HG02885 (cell line): ENCODE results near the gene CACNA1B.
"Not testable (repeated sequence)": the region's sequence is repeated elsewhere in the genome, so short reads cannot be mapped to it uniquely, and the experiment has no call there.

Experiments used
- ATAC-seq: cut with Tn5 transposase; IDR thresholded peaks from one replicate; pipeline ENCODE4 v1.9.1; 2021; ENCODE audit warnings: mild to moderate bottlenecking; ENCODE audit not compliant: unreplicated experiment, poor library complexity

The CACNA1B gene

DNA sequence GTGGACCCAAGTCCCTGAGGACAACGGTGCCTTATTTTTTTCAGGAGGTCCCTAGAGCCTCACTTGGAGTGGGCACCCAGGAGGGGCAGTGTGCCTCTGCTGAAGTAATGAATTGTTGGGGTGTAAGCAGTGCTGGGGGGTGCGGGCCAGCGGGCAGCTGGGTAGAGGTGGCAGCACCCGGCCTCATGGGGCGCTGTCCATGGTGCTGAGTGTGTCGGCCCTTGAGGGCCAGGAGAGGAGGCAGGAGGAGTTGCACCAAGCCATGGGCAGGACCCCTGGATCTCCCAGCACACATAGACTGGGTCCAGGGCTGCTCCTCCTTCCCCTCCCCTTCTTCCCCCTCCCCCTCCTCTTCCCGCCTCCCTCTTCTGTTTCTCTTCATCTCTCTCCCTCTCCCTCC lies 7.0 kb downstream of the CACNA1B start:
- not testable (repeated sequence) for ATAC-seq

DNA sequence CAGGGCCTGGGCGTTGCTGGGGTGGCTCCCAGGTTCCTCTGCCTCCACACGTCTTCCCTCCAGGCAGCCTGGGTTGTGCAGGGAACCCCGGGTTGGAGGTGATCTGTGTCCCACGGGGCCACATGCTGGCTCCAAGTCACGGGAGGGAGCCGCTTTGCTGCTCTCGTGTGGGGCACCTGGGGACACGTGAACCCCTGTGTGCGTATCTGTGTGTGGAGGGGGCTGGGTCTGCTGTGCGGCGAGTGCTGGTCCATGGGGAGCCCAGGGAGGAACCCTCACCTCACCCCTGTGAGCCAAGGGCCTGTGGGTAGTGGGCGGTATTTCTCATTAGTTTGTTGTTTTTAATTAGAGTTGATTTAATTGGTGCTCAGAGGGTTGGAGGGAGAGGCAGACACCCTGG lies 7.5 kb downstream of the CACNA1B start:
- ATAC-seq: not testable (repeated sequence)

DNA sequence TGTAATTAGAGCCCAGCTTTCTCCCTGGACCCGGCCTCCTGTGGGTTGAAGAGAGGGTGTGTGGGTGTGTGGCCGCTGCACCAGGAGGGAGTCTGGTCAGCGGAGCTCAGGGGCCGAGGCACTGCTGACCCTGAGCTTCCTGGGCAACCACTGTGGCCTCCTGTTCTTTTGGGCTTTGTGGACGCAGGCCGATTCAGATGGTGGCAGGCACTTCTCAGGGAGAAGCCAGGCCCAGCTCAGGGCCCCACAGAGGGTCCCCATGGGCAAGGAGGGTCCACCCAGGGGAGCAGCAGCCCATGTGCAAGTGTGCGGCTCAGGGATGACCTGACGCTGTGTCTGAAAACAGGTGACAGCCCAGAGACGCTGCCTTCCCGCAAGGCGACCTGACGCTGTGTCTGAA lies 11.0 kb downstream of the CACNA1B start:
- ATAC-seq: not testable (repeated sequence)

DNA sequence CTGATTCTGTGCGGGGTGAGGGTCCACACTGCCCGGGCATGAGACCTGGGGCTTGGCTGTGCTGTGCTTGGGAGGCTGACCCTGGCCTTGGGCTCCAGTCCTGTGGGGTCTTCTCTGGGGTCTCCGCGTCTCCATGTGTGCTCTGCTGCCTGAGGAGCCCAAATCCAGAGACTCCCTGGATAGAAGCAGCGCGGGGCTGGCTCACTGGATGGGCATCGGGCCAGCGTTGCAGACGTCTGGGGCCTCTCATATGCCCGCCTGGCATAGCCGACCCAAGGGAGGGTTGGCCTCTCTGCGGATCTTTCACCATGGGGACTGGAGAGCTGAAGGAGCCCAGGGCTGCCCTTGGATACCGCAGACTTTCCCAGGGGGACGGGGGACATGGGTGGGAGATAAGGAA lies 12.4 kb downstream of the CACNA1B start:
- not testable (repeated sequence) for ATAC-seq

DNA sequence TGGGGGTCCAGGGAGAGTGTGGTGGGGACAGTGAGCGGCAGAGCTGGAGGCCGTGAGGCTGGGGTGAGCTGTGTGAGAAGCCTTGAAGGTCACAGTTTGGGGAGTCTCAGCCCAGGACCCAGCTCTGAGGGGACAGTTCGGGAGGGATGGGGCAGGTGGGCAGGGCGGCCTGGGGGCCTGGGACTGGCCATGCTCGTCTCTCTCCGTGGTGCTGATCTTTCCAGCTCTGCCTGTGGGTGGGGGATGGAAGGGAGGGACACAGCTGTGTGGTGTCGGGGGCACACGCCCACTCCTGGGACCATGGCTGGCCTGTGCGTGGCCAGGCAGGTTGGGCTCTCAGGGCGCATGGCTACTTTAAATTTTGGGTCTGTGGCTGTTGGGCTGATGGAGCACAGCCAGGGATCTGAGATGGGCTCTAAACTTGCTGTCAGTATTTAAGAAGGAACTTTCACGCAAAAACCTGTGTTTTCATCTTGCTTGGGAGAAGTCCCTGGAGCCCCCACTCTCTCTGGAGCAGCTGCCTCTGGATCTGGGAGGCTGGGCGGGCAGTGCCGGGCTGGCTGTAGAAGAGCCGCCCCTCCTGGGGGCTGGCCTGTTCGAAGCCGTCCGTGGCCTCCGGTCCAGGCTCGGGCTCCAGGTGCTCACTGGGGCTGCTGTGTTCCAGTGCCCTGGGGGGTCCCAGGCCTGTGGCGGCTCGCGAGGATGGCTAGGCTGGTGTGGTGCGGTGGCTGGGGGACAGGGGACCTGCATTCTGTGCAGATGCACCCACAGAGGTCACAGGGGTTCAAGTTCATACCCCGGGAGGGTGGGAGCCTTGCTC lies 13.4 kb downstream of the CACNA1B start:
- ATAC-seq: not testable (repeated sequence)

DNA sequence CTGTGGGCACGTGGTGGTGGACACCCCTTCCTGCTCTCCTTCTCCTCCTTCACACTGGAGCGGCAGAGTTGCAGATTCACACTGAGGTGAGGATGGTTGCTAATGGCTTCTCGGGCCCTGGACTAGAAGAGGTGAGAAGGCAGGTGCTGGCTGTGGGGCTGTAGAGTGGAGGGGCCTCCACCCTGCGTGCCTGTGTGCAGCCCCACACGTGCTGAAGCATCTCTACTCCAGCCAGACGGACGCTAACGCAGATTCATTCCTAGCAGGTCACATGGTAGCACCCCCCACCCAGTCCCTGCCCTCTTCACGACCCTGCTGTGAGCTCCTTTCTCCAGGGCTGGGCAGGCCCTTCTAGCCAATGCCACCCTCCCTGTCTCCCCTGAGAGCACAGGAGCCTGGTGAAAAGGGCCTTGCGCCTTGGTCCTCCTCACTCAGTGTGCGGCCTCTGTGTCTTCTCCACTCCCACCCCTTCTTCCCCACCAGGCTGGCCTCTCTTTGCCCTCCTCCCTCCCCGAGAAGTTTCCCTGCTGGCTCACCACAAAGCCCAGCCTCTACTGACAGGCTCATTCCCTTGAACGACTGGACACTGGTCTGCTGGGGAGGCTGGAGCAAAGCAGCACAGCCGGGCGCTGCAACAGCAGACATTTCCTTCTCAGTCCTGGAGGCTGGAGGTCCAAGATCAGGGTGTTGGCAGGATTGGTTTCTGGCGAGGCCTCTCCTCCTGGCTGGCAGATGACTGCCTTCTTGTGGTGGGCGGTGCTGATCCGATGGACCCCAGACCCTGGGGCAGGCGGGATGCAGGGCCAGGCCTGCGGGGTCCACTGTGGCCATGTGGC lies 14.2 kb downstream of the CACNA1B start:
- ATAC-seq: no peak

DNA sequence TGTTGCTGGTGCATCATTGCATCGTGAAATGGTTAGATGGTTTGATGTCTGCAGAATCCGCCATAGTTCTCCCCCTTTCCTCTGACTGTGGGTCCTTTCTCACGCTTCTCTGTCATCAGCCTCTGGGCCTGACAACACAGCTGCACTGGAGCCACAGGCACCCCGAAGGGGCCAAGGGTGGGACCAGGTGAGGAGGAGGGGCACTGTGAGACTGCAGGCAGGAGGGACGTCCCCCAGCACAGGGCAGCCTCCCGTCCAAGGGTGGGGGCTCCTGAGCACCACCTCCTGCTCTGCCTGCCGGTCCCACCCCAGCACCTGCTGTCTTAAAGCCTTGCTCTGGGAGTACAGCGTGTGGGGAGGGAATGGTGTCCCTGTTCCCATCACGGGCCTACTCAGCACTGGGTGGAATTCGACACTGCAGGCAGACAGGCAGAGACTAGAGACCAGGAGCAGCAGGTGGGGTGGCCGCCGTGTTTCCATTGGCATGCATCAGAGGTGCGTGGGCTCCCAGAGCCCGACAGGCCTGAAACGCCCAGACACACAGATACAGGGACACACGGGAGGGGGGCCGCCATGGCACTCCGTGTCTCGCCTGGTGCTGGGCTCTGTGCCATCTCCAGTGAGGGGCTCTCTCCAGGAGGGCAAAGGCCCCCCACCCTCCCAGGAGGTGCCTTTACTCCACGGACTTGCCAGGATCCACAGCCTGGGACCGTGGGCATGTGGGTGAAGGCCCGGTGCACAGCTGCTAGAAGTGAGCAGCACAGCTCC lies 15.0 kb downstream of the CACNA1B start:
- ATAC-seq: no peak

DNA sequence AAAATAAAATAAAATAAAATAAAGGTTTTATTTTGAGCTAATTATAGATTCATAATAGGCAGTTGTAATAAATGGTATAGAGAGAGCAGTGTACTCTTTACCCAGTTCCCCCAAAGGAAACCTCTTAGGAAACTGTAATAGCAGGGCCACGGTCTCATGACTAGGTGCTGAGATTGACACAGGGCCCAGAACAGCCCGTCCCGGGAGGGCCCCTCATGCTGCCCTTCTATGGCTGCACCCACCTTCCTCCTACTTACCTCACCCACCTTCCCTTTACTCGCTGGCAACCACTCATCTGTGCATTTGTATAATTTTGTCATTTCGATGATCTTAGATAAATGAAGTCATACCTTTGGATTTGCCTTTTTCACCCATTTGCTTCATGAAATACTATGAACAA lies 16.1 kb downstream of the CACNA1B start:
- ATAC-seq: no peak

DNA sequence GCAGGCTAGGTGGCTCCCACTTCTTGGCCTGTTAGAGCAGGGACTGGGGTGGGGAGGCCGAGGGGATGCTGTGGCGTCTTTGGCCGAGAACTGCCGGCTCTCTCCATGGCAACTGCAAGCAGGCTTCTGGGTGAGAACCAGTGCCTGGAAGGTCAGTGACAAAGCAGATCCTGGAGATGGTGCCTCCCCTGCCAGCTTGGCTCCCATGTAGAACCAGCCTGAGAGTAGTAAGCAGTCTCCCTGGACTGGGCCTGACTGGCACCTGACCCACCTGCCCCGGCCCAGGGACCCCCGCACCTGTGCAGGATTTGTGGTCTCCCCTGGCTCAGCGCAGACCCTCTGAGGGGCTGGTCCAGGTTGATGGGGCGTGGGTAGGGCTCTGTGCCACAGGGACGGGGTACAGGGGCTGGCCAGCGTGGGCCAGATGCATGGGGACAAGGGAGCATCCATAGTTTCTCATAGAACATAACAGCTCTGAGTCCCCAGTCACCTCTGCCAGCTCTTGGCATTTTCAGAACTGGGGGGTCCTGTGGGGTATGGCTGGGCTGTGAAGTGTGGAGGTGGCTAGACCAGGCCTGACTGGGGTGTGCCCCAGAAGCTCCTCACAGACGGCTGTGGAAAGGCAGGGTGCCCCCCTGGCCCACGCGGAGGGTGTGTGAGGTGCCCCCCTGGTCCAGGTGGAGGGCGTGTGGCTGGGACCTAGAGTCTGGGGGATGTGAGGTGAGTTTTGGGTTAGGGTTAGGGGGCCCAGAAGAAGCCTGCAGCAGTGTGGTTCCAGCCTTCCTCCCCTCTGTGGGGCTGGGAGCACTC lies 22.2 kb downstream of the CACNA1B start:
- ATAC-seq: no peak

DNA sequence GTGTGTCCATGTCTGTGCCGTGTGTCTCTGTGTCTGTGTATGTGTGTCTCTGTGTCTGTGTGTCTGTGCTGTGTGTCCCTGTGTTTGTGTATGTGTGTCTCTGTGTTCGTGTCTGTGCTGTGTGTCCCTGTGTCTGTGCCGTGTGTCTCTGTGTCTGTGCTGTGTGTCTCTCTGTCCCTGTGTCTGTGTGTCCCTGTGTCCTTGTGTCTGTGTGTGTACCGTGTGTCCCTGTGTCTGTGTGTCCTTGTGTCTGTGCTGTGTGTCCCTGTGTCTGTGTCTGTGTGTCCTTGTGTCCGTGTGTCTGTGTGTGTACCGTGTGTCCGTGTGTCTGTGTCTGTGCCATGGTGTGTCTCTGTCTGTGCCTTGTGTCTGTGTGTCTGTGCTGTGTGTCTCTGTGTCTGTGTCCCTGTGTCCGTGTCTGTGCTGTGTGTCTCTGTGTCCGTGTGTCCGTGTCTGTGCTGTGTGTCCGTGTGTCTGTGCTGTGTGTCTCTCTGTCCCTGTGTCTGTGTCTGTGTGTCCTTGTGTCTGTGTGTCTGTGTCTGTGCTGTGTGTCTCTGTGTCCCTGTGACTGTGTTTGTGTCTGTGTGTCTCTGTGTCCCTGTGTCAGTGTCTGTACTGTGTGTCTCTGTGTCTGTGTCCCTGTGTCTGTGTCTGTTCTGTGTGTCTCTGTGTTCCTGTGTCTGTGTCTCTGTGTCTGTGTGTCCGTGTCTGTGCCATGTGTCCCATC lies 23.2 kb downstream of the CACNA1B start:
- ATAC-seq: no peak

DNA sequence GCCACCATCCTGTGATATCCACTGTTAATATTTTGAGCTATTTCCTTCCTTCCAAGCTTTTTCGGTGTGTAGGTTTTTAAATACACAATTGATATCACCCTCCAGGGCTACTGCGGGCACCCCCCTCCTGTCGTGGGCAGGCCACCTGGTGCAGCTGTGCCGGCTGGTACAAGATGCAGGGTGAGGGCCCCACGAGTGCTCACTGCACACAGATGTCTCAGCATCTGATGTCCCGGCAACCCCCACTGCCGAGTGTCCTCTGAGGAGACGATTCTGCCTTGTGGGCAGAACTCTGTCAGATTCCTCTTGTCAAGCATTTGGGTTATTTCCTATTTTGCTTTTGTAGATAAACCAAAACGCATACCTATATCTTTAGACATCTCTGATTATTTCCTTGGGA lies 25.1 kb downstream of the CACNA1B start:
- ATAC-seq: no peak

DNA sequence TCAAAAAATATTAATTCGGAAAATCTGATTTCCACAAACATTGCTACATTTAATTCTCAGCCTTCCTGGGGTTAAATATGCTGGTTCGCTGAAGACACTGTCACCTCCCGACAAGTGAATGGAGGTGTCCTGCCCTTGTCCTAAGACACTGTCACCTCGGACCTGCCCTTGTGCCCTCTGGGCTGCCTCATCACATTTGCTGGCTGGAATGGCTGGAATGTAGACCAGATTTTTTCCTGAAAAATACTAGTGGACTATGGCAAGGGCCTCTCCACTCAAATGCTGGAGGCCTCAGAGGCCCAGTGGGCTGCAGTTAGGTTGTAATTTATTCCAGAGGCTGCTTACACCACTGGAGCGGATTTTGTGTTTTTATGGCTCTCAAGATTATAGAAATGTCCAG lies 28.2 kb downstream of the CACNA1B start:
- no peak for ATAC-seq

DNA sequence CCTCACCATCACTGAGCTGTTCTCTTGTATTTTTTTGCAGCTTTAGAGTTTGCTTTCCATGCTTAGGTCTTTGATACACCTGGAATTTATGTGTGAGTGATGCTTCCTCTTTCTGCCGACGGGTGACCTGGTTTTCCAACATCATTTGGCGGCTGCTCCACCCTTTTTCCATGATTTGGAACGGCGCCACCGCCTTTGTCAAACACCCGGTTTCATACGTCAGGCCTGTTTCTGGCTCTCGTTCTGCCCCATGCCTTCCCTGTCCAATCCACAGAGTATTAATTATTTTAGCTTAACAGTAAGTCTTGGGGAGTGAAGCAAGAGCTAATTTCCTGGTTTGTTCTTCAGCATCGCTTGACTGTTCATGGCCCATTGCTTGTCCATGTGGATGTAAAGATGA lies 30.2 kb downstream of the CACNA1B start:
- ATAC-seq: no peak

DNA sequence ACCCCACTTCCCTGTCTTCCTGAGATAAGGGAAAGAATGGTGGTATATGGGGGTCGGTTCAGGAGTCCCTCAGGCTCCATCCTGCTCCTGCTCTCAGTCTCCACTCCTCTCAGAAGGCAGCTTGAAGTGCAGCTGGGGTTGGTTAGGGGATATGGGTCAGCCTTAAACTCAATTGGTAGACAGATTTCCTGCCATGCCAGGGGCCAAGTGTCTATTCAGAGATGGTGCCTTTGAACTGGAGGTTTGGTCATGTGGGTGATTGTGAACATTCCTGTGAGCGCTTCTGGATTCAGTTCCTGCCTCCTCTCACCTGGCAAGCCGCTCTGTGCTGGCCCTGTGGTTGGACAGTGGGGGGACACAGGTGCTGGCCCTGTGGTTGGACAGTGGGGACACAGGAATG lies 35.1 kb downstream of the CACNA1B start:
- ATAC-seq: no peak

DNA sequence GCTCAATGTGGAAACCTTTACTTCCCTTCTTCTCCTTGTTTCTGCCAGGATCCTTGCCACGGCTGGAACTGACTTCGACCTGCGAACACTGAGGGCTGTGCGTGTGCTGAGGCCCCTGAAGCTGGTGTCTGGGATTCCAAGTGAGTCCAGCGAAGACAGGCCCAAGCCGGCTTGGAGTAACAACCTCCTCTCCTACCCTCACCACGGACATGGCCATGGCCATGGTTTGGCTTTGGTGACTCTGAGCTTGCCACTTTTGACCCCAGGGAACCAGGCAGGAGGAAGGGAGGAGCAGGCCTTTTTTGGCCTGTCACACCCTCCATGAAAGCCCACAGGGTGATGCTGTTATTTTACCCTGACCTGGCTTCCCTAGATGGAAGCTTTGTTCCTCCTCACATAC lies 35.5 kb downstream of the CACNA1B start:
- no peak for ATAC-seq

DNA sequence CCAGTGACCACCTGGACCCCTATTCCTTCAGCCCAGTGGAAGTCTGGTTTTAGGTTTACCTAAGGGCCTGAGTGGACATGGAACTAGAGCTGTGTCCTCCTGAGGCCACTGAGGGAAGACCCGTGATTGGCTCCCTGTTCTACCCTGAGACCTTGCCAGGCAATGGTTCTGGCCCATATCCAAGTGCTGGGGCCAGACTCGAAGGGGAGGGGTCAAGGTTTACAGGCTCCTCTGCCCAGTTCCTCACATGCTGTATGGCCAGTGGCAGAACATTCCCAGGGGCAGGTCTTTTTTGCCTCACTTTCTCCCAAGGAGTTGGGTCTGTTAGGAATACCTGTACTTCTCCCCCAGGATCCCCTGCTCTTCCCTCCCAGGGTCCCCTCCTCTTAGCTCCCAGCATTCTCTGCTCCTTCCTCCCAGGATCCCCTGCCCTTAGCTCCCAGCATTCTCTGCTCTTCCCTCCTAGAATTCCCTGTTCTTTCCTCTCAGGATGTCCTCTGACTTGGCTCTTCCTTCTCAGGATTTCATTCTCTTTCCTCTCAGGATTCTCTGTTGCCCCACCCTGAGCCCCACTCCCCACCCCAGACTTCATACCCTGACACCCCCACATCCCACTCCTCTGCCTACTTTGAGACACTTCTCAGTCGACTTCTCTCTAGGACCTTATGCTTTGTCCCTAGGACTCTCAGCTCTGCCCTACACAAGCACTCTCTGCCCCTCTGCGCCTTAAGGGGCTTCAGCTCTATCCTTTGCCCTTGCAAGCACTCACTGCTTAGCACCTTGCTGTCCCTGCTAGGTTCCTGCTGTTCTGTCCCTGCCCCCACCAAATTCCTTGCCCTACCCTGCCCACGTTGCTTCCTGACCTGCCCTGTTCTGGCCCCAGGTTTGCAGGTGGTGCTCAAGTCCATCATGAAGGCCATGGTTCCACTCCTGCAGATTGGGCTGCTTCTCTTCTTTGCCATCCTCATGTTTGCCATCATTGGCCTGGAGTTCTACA lies 36.5 kb downstream of the CACNA1B start:
- no peak for ATAC-seq

DNA sequence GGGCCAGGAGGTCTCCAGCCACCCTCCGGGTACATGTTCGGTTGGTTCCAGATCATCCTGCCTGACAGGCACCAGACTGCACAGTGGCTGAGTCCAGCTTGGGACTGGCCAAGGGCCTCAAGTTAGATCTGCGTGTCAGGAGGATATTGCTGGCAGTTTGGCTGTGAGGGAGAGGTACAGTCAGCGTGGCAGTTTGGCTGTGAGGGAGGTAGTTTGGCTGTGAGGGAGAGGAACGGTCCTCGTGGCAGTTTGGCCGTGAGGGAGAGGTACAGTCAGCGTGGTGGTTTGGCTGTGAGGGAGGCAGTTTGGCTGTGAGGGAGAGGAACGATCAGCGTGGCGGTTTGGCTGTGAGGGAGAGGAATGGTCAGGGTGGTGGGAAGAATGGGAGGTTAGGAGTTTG lies 39.0 kb downstream of the CACNA1B start:
- no peak for ATAC-seq

DNA sequence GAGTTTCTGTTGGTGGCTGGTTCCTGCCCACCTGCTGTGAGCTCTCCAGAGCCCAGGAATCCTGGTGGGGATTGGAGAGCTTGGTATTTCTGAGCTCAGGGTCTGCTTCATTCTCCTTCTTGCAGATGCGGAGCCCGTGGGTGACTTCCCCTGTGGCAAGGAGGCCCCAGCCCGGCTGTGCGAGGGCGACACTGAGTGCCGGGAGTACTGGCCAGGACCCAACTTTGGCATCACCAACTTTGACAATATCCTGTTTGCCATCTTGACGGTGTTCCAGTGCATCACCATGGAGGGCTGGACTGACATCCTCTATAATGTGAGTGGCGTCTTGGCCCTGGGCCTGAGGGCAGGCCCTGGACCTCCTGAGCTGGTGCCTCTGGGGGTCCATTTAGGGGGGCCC lies 39.5 kb downstream of the CACNA1B start:
- no peak for ATAC-seq
